HG03442 (cell line): ENCODE measurements around the gene KLF11.

Experiments used
- ATAC-seq: cut with Tn5 transposase; IDR thresholded peaks from one replicate; pipeline ENCODE4 v1.9.1; 2021; ENCODE audit warnings: mild to moderate bottlenecking, moderate library complexity; ENCODE audit not compliant: unreplicated experiment

KLF11 gene

GRCh38 chr2:10061221-10061925 is 18.0 kb downstream of the KLF11 start:
- no peak for ATAC-seq

GRCh38 chr2:10062931-10063365 is 19.6 kb downstream of the KLF11 start:
- ATAC-seq: no peak

- no peak for ATAC-seq
Observed at GRCh38 chr2:10063566-10063965, 20.2 kb downstream of the KLF11 start.

- no peak for ATAC-seq
Observed at GRCh38 chr2:10064932-10065772, 21.8 kb downstream of the KLF11 start.

GRCh38 chr2:10065773-10066055 is 22.4 kb downstream of the KLF11 start:
- no peak for ATAC-seq

- no peak for ATAC-seq
Observed at GRCh38 chr2:10067330-10067729, 24.0 kb downstream of the KLF11 start.

GRCh38 chr2:10067881-10068280 is 24.5 kb downstream of the KLF11 start:
- ATAC-seq: no peak

GRCh38 chr2:10071176-10071575 is 27.8 kb downstream of the KLF11 start:
- ATAC-seq: no peak

- no peak for ATAC-seq
Observed at GRCh38 chr2:10071595-10071994, 28.2 kb downstream of the KLF11 start.

GRCh38 chr2:10072656-10073480 is 29.5 kb downstream of the KLF11 start:
- peak; percentile 69 for ATAC-seq

GRCh38 chr2:10073706-10074105 is 30.4 kb downstream of the KLF11 start:
- ATAC-seq: no peak

GRCh38 chr2:10075101-10075500 is 31.8 kb downstream of the KLF11 start:
- no peak for ATAC-seq

- ATAC-seq: no peak
Observed at GRCh38 chr2:10075571-10076209, 32.3 kb downstream of the KLF11 start.

GRCh38 chr2:10076511-10076910 is 33.2 kb downstream of the KLF11 start:
- ATAC-seq: no peak

GRCh38 chr2:10076988-10077527 is 33.7 kb downstream of the KLF11 start:
- no peak for ATAC-seq

- no peak for ATAC-seq
Observed at GRCh38 chr2:10078001-10078400, 34.7 kb downstream of the KLF11 start.

GRCh38 chr2:10078704-10079265 is 35.4 kb downstream of the KLF11 start:
- ATAC-seq: no peak

- peak; percentile 22 for ATAC-seq
Observed at GRCh38 chr2:10079266-10079869, 36.0 kb downstream of the KLF11 start.

- ATAC-seq: peak; percentile 31
Observed at GRCh38 chr2:10079870-10080535, 36.7 kb downstream of the KLF11 start, which contains the start of gene CYS1. Gene CYS1 (minus strand): TSS chr2:10080411. CDS start chr2:10080223, 188 bp downstream.
